ENCODE data around the gene PTPN23.

GRCh38 chr3:47430606-47431005, 49.8 kb downstream of the PTPN23 start:
- TF ChIP-seq, protein P1, sequence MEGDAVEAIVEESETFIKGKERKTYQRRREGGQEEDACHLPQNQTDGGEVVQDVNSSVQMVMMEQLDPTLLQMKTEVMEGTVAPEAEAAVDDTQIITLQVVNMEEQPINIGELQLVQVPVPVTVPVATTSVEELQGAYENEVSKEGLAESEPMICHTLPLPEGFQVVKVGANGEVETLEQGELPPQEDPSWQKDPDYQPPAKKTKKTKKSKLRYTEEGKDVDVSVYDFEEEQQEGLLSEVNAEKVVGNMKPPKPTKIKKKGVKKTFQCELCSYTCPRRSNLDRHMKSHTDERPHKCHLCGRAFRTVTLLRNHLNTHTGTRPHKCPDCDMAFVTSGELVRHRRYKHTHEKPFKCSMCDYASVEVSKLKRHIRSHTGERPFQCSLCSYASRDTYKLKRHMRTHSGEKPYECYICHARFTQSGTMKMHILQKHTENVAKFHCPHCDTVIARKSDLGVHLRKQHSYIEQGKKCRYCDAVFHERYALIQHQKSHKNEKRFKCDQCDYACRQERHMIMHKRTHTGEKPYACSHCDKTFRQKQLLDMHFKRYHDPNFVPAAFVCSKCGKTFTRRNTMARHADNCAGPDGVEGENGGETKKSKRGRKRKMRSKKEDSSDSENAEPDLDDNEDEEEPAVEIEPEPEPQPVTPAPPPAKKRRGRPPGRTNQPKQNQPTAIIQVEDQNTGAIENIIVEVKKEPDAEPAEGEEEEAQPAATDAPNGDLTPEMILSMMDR (IDR thresholded peaks at IDR 0.05; ENCODE audit: insufficient read depth, low read depth, low read length), result no peak
- no peak for TF ChIP-seq EZH2 (IDR thresholded peaks at IDR 0.05; ENCODE audit: insufficient read depth, low read length)

Measured in astrocyte (in vitro differentiated cells and primary cell).